ENCODE measurements around the gene NGFR. TPM values are rescaled to one million over a fixed set of nuclear protein-coding genes. Genes with fewer than 3 reads are reported as not detected.
"Not testable (repeated sequence)": the region's sequence is repeated elsewhere in the genome, so short reads cannot be mapped to it uniquely, and the experiment has no call there.

NGFR gene
- total RNA-seq, 1 donor from 2014 or later, result 0.53 TPM

DNA sequence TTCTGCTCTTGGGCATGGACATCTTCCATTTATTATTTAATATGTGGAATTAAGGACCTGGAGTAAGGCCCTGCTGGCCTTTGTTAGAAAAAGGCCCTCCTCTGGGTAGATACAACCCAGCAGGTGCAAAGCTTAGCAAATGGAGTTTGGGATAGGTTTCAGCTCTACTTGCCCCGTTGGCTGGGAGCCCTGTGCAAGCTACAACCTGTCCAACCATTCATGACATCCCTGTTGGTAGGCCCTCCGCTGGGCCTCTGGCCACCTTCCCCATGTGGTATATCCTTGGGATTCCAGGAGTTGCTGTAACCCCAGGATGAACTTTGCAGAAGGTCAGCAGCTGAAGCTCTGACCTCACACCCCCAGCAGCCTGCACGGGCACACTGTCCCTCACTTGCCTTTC lies 6.4 kb downstream of the NGFR start:
- Histone ChIP-seq H3K27me3 (ENCODE audit: control insufficient read depth, insufficient read depth, low read length) (peaks cover 4% of the 10 kb centered on the region), H3K36me3 (ENCODE audit: control insufficient read depth, insufficient read depth, low read length) (no peaks in the 10 kb centered on the region), H3K4me3 (ENCODE audit: low read depth, low read length) (no peak overlapping the region)
- peak; percentile 78 for DNase-seq (ENCODE audit: low read depth)
- peak; percentile 96 for FAIRE-seq
- no peak for TF ChIP-seq CTCF (IDR thresholded peaks at IDR 0.05; ENCODE audit: insufficient read depth, low read length, severe bottlenecking)

GRCh38 chr17:49502254-49502653 lies 7.2 kb downstream of the NGFR start:
- Histone ChIP-seq H3K27me3 (ENCODE audit: control insufficient read depth, insufficient read depth, low read length) (peaks cover 2% of the 10 kb centered on the region), H3K36me3 (ENCODE audit: control insufficient read depth, insufficient read depth, low read length) (no peaks in the 10 kb centered on the region), H3K4me3 (ENCODE audit: low read depth, low read length) (no peak overlapping the region)
- no peak for DNase-seq (ENCODE audit: low read depth)
- FAIRE-seq, result no peak
- no peak for TF ChIP-seq CTCF (IDR thresholded peaks at IDR 0.05; ENCODE audit: insufficient read depth, low read length, severe bottlenecking)

GRCh38 chr17:49502680-49503079 lies 7.6 kb downstream of the NGFR start:
- not testable (repeated sequence) for FAIRE-seq; H3K27me3 ChIP-seq (ENCODE audit: control insufficient read depth, insufficient read depth, low read length); DNase-seq (ENCODE audit: low read depth)

GRCh38 chr17:49504369-49504768 lies 9.3 kb downstream of the NGFR start:
- no peak for TF ChIP-seq CTCF (IDR thresholded peaks at IDR 0.05; ENCODE audit: insufficient read depth, low read length, severe bottlenecking)
- Histone ChIP-seq H3K27me3 (ENCODE audit: control insufficient read depth, insufficient read depth, low read length) (no peaks in the 10 kb centered on the region), H3K36me3 (ENCODE audit: control insufficient read depth, insufficient read depth, low read length) (no peaks in the 10 kb centered on the region), H3K4me3 (ENCODE audit: low read depth, low read length) (no peak overlapping the region)
- DNase-seq (ENCODE audit: low read depth) (no peak), FAIRE-seq (no peak)

More at GRCh38 chr17:49502680-49503079, 7.6 kb downstream of the NGFR start:
- not testable (repeated sequence) for H3K36me3 ChIP-seq (ENCODE audit: control insufficient read depth, insufficient read depth, low read length); H3K4me3 ChIP-seq (ENCODE audit: low read depth, low read length)

DNA sequence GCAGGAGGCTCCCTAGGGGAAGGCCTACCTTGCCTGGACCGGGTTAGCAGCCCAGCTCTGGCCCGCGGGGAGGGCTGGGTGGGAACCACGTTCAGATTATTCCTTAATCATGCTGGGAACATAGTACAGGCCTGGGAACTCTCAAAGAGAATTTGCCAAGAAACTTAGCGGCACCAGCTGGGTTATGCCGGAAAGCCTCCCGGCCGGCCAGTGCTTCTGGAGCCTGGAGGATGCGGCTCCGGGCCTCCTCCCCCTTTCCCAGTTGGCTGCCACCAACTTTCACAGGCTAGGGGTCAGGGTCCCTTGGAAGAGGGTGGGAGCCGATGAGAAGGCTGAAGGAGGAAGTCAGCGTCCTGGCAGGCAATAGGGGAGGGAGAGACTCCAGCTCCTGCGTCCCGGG lies 10.8 kb downstream of the NGFR start:
- no peak for TF ChIP-seq CTCF (IDR thresholded peaks at IDR 0.05; ENCODE audit: insufficient read depth, low read length, severe bottlenecking)
- no peak overlapping the region for H3K4me3 ChIP-seq (ENCODE audit: low read depth, low read length)
- H3K27me3 ChIP-seq (ENCODE audit: control insufficient read depth, insufficient read depth, low read length), result no peaks in the 10 kb centered on the region
- H3K36me3 ChIP-seq (ENCODE audit: control insufficient read depth, insufficient read depth, low read length), result no peaks in the 10 kb centered on the region
- no peak for DNase-seq (ENCODE audit: low read depth)
- no peak for FAIRE-seq

- H3K4me3 ChIP-seq (ENCODE audit: low read depth, low read length), result no peak overlapping the region
- FAIRE-seq (no peak), DNase-seq (ENCODE audit: low read depth) (no peak)
- no peaks in the 10 kb centered on the region for H3K36me3 ChIP-seq (ENCODE audit: control insufficient read depth, insufficient read depth, low read length)
- H3K27me3 ChIP-seq (ENCODE audit: control insufficient read depth, insufficient read depth, low read length), result no peaks in the 10 kb centered on the region
- TF ChIP-seq CTCF (IDR thresholded peaks at IDR 0.05; ENCODE audit: insufficient read depth, low read length, severe bottlenecking), result no peak
Observed at GRCh38 chr17:49506282-49506681, 11.2 kb downstream of the NGFR start.

All from bronchial epithelial cell (primary cell).